Gastrocnemius medialis (tissue), 4 donors: ENCODE results near the gene MTERF4. TPM values are rescaled to one million over a fixed set of nuclear protein-coding genes. Genes with fewer than 3 reads are reported as not detected.

Source experiments
- ATAC-seq, 2 donors: fragments of 150-250 bp; one replicate each; pipeline ENCODE4 v1.9.1; 2016
- DNase-seq, 2 donors: peaks; one replicate each; pipeline ENCODE4 v3.0.0-alpha.2; 2019
- H3K27ac ChIP-seq, 4 donors: fragments of 200-600 bp; sonication (generic); 1 replicate in 1 of 4; 2 replicates in 3 of 4; pipeline ENCODE4 v1.5.1; 2016 to 2018; ENCODE audit warnings: mild to moderate bottlenecking in 2 of 4, moderate library complexity in 1 of 4
- H3K27me3 ChIP-seq, 3 donors: fragments of 200-600 bp; sonication (generic) in 2 of 3; 1 replicate in 1 of 3; 2 replicates in 2 of 3; pipeline versions ENCODE4 v1.5.1 to v1.6.0; 2016 to 2019; ENCODE audit warnings: mild to moderate bottlenecking in 1 of 3, moderate library complexity in 1 of 3
- H3K36me3 ChIP-seq, 2 donors: fragments of 200-600 bp; sonication (generic) in 1 of 2; one replicate each; pipeline ENCODE4 v1.5.1; 2017 to 2018
- H3K4me1 ChIP-seq, 2 donors: fragments of 200-600 bp; sonication (generic) in 1 of 2; one replicate each; pipeline ENCODE4 v1.5.1; 2016 to 2017; ENCODE audit warnings: mild to moderate bottlenecking in 2 of 2
- H3K4me3 ChIP-seq, 4 donors: fragments of 200-600 bp; sonication (generic) in 3 of 4; 1 replicate in 1 of 4; 2 replicates in 3 of 4; pipeline ENCODE4 v1.5.1; 2016 to 2019; ENCODE audit warnings: mild to moderate bottlenecking in 2 of 4
- H3K9me3 ChIP-seq, 3 donors: fragments of 200-600 bp; sonication (generic) in 2 of 3; 1 replicate in 1 of 3; 2 replicates in 2 of 3; pipeline ENCODE4 v1.5.1; 2016 to 2019
- POLR2A ChIP-seq, 2 donors: fragments of 450-650 bp; IDR thresholded peaks; one replicate each; pipeline ENCODE4 v1.6.1; 2017; ENCODE audit warnings: antibody characterized with exemption in 2 of 2, mild to moderate bottlenecking in 2 of 2, moderate library complexity in 2 of 2
- in situ Hi-C, 4 donors: fragments of 200-750 bp; cut with MboI; loops; one replicate each; pipeline versions ENCODE4 v1.15.0 to v1.8.0; 2017; ENCODE audit warnings: low sequenced_read_pairs in 4 of 4
- intact Hi-C: fragments of 100-400 bp; cut with DNase I; formaldehyde crosslinking; loops from one replicate; pipeline ENCODE4 v1.15.1; 2023; ENCODE audit warnings: low total_unique reads
- total RNA-seq, 4 donors: library from RNA; depleted of rRNA; stranded (reverse); fragments of >200 nt; gene quantifications; one replicate each; pipeline versions ENCODE4 v1.1.0 to v1.2.3, GENCODE V29; 2016
- TF ChIP-seq, protein P1 (sequence below), 5 experiments: fragments of 450-650 bp in 3 of 5; fragments of 200-600 bp in 2 of 5; sonication (generic) in 2 of 5; IDR thresholded peaks in 4 of 5; conservative IDR thresholded peaks in 1 of 5; 1 replicate in 4 of 5; 2 replicates in 1 of 5; pipeline ENCODE4 v1.5.1; 2016 to 2019; ENCODE audit warnings: antibody characterized with exemption in 5 of 5, mild to moderate bottlenecking in 3 of 5, moderate library complexity in 3 of 5

MTERF4 gene
- total RNA-seq, 4 donors from 2014 or later = 21.8 to 49.3 (median 37.0) TPM

DNA sequence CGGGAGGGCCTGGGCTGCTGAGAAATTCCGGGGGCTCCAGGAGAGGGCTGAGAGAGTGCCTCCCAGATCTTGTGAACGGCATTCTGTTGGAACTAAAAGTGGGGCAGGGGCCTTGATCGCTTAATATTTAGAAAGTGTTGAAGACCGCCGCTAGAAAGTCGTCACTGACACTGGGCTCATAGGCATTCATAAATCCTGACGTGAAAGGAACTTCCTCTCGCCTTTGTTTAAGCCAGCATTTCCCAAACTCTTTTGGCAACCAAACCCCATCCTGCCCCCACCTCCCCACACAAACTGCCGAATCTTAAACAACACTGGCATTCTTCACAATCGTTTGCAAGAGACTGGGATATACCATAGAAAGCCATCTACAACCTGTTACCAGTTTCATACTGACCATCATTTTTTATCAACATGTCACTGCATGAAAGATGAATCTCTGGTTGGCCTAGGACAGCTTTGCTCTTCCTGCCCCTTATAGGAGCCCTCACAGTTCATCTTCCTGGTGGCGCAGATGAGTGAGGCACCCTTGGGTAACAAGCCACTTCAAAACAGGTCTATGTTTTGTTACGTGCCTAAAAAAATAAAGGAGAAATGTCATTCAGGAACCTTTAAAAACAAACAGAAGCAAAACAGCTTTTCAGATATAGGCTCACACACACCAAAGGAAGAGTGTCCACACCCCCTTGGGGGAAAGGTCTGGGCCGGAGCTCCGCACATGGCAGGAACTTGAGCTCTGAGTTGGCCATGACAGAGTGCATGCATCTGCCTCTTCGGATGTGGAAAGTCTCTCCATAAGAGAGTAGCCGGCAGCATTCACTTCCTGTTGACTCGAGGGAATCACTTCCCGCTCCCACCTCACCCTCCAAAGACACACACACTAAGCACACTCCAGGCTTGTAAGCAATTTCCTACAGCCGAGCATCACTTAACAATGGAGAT lies 13.0 kb downstream of the MTERF4 start:
- Histone ChIP-seq H3K4me3 (no peak overlapping the region), H3K4me1 (peaks cover 0 to 5% of the 10 kb centered on the region in 2 donors), H3K27ac (no peak overlapping the region), H3K9me3 (no peaks in the 10 kb centered on the region), H3K36me3 (peaks cover 3 to 83% of the 10 kb centered on the region in 2 donors), H3K27me3 (no peaks in the 10 kb centered on the region)
- DNase-seq (no peak), ATAC-seq (no peak)
- in situ Hi-C loops (no loop called here), intact Hi-C loops (loop anchor here (10.0 kb wide), 1 partner anchor 396 kb away; no protein-coding TSS in a partner anchor)
- no peak for TF ChIP-seq POLR2A (IDR thresholded peaks at IDR 0.05)

GRCh38 chr2:241088376-241088775 lies 13.7 kb downstream of the MTERF4 start:
- intact Hi-C loops = loop anchor here (10.0 kb wide), 1 partner anchor 396 kb away; no protein-coding TSS in a partner anchor

DNA sequence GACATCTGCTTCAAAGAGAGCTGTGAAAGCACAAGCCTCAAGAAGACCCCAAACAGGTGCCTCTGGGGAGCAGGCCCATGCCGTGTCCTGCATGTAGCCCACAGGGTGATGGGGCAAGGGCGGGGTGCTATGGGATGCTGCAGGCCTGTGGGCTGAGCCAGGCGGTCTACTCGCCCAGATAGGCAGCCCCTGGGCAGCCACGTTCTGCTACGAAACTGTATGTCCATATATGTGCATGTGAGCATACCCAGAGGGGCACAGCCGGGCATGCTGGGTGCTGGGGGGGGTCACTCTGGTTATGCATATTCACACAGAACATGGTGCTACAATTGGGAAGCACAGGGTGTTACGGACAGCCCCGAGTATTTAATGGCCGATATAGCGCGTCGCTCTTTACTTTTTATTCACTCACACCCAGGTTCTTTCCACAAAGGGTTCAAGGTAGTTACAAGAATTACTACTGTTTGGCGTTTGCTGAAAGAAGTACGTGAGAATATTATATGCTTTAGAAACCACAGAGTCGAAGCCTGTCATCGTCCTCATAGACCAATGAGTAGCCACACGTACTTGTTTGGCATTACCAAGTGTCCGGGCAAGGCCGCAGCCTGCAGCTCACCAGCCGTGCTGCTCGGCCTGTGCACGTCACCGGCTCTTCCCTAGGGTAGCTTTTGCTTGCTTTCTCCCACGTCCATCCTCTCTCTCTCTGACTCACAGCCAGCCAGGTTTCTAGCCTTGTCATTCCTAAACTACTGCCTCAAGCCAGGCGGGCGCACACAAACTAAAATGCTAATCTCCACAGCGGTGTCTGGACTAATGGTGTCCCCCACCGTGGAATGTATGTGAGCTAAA lies 14.4 kb downstream of the MTERF4 start:
- no peaks in the 10 kb centered on the region for H3K9me3 ChIP-seq
- H3K4me1 ChIP-seq = peaks cover 0 to 5% of the 10 kb centered on the region in 2 donors
- TF ChIP-seq, protein P1, sequence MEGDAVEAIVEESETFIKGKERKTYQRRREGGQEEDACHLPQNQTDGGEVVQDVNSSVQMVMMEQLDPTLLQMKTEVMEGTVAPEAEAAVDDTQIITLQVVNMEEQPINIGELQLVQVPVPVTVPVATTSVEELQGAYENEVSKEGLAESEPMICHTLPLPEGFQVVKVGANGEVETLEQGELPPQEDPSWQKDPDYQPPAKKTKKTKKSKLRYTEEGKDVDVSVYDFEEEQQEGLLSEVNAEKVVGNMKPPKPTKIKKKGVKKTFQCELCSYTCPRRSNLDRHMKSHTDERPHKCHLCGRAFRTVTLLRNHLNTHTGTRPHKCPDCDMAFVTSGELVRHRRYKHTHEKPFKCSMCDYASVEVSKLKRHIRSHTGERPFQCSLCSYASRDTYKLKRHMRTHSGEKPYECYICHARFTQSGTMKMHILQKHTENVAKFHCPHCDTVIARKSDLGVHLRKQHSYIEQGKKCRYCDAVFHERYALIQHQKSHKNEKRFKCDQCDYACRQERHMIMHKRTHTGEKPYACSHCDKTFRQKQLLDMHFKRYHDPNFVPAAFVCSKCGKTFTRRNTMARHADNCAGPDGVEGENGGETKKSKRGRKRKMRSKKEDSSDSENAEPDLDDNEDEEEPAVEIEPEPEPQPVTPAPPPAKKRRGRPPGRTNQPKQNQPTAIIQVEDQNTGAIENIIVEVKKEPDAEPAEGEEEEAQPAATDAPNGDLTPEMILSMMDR (IDR thresholded peaks at IDR 0.05 in 4 of 5, conservative IDR thresholded peaks at IDR 0.05 in 1 of 5) = no peak
- no peak for TF ChIP-seq POLR2A (IDR thresholded peaks at IDR 0.05)
- ATAC-seq = no peak
- H3K27me3 ChIP-seq = no peaks in the 10 kb centered on the region
- in situ Hi-C loops (no loop called here), intact Hi-C loops (loop anchor here (10.0 kb wide), 1 partner anchor 397 kb away; no protein-coding TSS in a partner anchor)
- H3K4me3 ChIP-seq = no peak overlapping the region
- no peak for DNase-seq
- peaks cover 3 to 71% of the 10 kb centered on the region in 2 donors for H3K36me3 ChIP-seq
- H3K27ac ChIP-seq = no peak overlapping the region

More at GRCh38 chr2:241088376-241088775, 13.7 kb downstream of the MTERF4 start:
- Histone ChIP-seq H3K9me3 (no peaks in the 10 kb centered on the region), H3K27me3 (no peaks in the 10 kb centered on the region), H3K4me3 (no peak overlapping the region), H3K27ac (no peak overlapping the region), H3K36me3 (peaks cover 3 to 77% of the 10 kb centered on the region in 2 donors), H3K4me1 (peaks cover 0 to 5% of the 10 kb centered on the region in 2 donors)
- DNase-seq (no peak), ATAC-seq (no peak)
- in situ Hi-C loops = no loop called here
- no peak for TF ChIP-seq POLR2A (IDR thresholded peaks at IDR 0.05)
- TF ChIP-seq, protein P1 (IDR thresholded peaks at IDR 0.05 in 4 of 5, conservative IDR thresholded peaks at IDR 0.05 in 1 of 5) = no peak

DNA sequence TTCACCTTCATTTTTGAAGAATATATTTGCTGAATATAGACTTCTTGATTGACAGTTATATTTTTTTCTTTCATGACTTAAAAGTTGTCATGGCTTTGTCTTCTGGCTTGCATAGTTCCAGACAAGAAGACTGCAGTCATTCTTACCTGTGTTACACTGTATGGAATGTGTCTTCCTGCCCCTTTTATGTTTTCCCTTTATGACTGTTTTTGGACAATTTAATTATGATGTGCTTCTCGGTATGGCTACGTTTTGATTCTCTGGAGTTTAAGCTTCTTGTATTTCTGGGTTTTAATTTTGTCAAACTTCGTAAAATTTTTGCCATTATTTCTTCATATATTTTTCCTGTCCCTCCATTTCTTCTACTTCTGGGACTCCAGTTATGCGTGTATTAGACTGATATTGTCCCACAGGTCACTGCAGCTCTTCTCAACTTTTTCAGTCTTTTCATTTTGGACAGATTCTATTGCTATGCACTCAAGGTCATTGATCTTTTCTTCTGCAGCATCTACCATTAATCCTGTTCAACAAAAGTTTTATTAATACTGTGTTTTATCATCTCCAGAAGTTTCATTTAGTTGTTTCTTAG lies 17.1 kb downstream of the MTERF4 start:
- DNase-seq (no peak), ATAC-seq (no peak)
- Histone ChIP-seq H3K27ac (no peak overlapping the region), H3K36me3 (peaks cover 3 to 50% of the 10 kb centered on the region in 2 donors), H3K4me1 (no peaks in the 10 kb centered on the region), H3K4me3 (no peak overlapping the region), H3K27me3 (no peaks in the 10 kb centered on the region), H3K9me3 (no peaks in the 10 kb centered on the region)
- TF ChIP-seq POLR2A (IDR thresholded peaks at IDR 0.05) = no peak
- TF ChIP-seq, protein P1 (IDR thresholded peaks at IDR 0.05 in 4 of 5, conservative IDR thresholded peaks at IDR 0.05 in 1 of 5) = no peak
- intact Hi-C loops = loop anchor here (10.0 kb wide), 1 partner anchor 400 kb away; no protein-coding TSS in a partner anchor
- in situ Hi-C loops = no loop called here
